Vagina (tissue), 2 donors: ENCODE data around the gene RPL22.

Experiments
- POLR2A ChIP-seq, 2 donors: fragments of 450-650 bp; IDR thresholded peaks; one replicate each; pipeline ENCODE4 v1.6.1; 2017; ENCODE audit warnings: antibody characterized with exemption in 2 of 2, mild to moderate bottlenecking in 2 of 2, moderate library complexity in 2 of 2
- TF ChIP-seq, protein P1 (sequence below), 3 experiments: fragments of 450-650 bp in 2 of 3; fragments of 200-600 bp in 1 of 3; sonication (generic) in 1 of 3; IDR thresholded peaks; one replicate each; pipeline ENCODE4 v1.5.1; 2017 to 2019; ENCODE audit warnings: antibody characterized with exemption in 3 of 3, mild to moderate bottlenecking in 2 of 3, moderate library complexity in 2 of 3

DNA sequence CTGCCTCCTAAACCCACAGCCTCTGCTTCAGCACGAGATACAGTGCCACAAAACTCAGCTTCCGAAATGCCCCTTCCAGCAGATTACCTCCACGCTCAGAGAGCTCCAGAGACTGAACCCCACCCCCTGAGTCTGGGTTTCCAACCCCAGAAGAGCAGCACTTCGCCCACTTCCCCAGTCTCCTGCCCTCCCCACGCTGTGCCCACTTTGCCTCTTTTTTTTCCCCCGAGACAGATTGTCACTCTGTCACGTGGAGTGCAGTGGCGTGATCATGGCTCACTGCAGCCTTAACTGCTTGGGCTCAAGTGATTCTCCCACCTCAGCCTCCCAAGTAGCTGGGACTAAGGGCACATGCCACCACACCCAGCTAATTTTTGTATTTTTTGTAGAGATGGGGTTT is 26.3 kb upstream of the RPL22 start:
- TF ChIP-seq POLR2A (IDR thresholded peaks at IDR 0.05) = no peak
- TF ChIP-seq, protein P1, sequence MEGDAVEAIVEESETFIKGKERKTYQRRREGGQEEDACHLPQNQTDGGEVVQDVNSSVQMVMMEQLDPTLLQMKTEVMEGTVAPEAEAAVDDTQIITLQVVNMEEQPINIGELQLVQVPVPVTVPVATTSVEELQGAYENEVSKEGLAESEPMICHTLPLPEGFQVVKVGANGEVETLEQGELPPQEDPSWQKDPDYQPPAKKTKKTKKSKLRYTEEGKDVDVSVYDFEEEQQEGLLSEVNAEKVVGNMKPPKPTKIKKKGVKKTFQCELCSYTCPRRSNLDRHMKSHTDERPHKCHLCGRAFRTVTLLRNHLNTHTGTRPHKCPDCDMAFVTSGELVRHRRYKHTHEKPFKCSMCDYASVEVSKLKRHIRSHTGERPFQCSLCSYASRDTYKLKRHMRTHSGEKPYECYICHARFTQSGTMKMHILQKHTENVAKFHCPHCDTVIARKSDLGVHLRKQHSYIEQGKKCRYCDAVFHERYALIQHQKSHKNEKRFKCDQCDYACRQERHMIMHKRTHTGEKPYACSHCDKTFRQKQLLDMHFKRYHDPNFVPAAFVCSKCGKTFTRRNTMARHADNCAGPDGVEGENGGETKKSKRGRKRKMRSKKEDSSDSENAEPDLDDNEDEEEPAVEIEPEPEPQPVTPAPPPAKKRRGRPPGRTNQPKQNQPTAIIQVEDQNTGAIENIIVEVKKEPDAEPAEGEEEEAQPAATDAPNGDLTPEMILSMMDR (IDR thresholded peaks at IDR 0.05) = no peak
